Mucosa of descending colon (tissue), 3 donors: Measurements from ENCODE around the gene MEST. TPM values are rescaled to one million over a fixed set of nuclear protein-coding genes. Genes with fewer than 3 reads are reported as not detected.

Experiments used
- ATAC-seq: fragments of 200-7000 bp; cut with Tn5 transposase; one replicate; pipeline ENCODE4 v1.9.1; 2020; ENCODE audit warnings: mild to moderate bottlenecking, moderate library complexity
- DNase-seq, 3 donors: peaks; one replicate each; pipeline ENCODE4 v3.0.0-alpha.2; 2020
- H3K36me3 ChIP-seq: fragments of 200-600 bp; one replicate; pipeline ENCODE4 v1.8.0; 2021; ENCODE audit warnings: low read depth, mild to moderate bottlenecking
- H3K4me1 ChIP-seq: fragments of 200-600 bp; one replicate; pipeline ENCODE4 v1.8.0; 2021; ENCODE audit warnings: low read depth, mild to moderate bottlenecking
- H3K4me3 ChIP-seq: fragments of 200-600 bp; one replicate; pipeline ENCODE4 v1.8.0; 2021; ENCODE audit warnings: mild to moderate bottlenecking
- H3K9me3 ChIP-seq: fragments of 200-600 bp; one replicate; pipeline ENCODE4 v1.8.0; 2021; ENCODE audit warnings: mild to moderate bottlenecking
- intact Hi-C, 2 donors: fragments of 100-400 bp; cut with DNase I in 1 of 2; cut with micrococcal nuclease in 1 of 2; formaldehyde crosslinking; loops; one replicate each; pipeline versions ENCODE4 v1.11.0 to v1.11.1; 2022; cut with DNase I, micrococcal nuclease
- microRNA-seq: library from miRNA; unstranded; fragments of <30 nt; microRNA quantifications from one replicate; pipeline ENCODE4, GENCODE V29; 2019
- total RNA-seq, 3 donors: library from RNA; stranded (reverse); fragmentation: NEBNext Ultra II Directional in 2 of 3; extraction: Animal tissue kit (Norgen Biotek cat#: 25700) in 2 of 3; gene quantifications; one replicate each; pipeline versions ENCODE4 v1.2.1 to v1.2.4, GENCODE V29; 2021 to 2023
- TF ChIP-seq, protein P1 (sequence below): fragments of 200-600 bp; IDR thresholded peaks from one replicate; pipeline ENCODE4 v1.8.0; 2022; ENCODE audit warnings: antibody characterized with exemption, mild to moderate bottlenecking
- donor health status: DM: no; HTN: no; CAD: no; lungs with moderate emphysema.
- donor health status: DM: no; HTN: no; CAD: no.
- donor health status: DM: no; HTN: yes; CAD: no.

The MEST gene
- total RNA-seq, 3 donors from 2014 or later = 31.7 to 61.4 (median 42.6) TPM

DNA sequence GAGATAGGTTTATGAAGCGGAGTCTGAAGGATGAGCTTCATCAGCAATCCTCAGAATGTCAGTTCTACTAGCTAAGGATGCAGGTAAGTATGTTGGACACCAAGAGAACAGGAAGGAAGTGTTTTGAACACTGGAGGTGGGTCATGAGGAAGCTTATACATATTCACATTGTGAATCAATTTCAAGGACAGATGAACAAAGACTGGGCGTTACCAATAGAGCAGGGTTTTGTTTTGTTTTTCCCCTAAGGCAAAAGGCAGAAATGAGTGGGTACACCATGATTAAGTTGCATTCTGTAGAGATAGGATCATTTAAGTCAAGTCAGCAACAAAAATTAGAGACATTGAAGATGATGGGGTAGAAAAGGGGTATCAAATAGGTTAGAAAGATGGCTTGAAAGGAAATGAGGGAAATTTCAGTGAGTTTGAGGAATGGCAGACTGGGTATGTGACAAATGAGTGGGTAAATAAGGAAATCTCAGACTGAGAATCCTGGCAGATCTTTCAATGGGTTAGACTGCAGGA is 51.7 kb downstream of the MEST start:
- ATAC-seq (no peak), DNase-seq (no peak)
- Histone ChIP-seq H3K9me3 (no peaks in the 10 kb centered on the region), H3K4me1 (no peaks in the 10 kb centered on the region), H3K4me3 (no peak overlapping the region), H3K36me3 (no peaks in the 10 kb centered on the region)
- TF ChIP-seq, protein P1, sequence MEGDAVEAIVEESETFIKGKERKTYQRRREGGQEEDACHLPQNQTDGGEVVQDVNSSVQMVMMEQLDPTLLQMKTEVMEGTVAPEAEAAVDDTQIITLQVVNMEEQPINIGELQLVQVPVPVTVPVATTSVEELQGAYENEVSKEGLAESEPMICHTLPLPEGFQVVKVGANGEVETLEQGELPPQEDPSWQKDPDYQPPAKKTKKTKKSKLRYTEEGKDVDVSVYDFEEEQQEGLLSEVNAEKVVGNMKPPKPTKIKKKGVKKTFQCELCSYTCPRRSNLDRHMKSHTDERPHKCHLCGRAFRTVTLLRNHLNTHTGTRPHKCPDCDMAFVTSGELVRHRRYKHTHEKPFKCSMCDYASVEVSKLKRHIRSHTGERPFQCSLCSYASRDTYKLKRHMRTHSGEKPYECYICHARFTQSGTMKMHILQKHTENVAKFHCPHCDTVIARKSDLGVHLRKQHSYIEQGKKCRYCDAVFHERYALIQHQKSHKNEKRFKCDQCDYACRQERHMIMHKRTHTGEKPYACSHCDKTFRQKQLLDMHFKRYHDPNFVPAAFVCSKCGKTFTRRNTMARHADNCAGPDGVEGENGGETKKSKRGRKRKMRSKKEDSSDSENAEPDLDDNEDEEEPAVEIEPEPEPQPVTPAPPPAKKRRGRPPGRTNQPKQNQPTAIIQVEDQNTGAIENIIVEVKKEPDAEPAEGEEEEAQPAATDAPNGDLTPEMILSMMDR = no peak
- intact Hi-C loops = no loop called here

DNA sequence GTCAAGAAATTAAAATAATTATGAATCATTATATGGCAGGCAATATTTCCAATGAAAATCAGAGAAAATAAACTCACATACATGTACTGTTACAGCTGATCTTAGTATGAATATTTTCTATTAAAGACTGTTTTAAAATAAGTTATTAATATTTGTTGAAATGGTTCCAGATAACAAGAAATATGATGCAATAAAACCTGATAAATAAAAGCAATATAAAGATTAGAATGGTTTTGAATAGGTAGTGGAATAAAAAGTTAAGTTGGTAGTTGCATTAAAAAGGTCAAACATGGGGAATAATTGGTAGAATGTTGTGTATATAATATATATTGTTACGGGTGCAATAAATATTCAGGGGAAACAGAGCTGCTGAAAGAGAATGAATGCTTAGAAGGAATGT is 52.5 kb downstream of the MEST start:
- Histone ChIP-seq H3K36me3 (no peaks in the 10 kb centered on the region), H3K4me1 (no peaks in the 10 kb centered on the region), H3K4me3 (no peak overlapping the region), H3K9me3 (no peaks in the 10 kb centered on the region)
- no peak for ATAC-seq
- DNase-seq = no peak
- TF ChIP-seq, protein P1 = no peak
- intact Hi-C loops = no loop called here

DNA sequence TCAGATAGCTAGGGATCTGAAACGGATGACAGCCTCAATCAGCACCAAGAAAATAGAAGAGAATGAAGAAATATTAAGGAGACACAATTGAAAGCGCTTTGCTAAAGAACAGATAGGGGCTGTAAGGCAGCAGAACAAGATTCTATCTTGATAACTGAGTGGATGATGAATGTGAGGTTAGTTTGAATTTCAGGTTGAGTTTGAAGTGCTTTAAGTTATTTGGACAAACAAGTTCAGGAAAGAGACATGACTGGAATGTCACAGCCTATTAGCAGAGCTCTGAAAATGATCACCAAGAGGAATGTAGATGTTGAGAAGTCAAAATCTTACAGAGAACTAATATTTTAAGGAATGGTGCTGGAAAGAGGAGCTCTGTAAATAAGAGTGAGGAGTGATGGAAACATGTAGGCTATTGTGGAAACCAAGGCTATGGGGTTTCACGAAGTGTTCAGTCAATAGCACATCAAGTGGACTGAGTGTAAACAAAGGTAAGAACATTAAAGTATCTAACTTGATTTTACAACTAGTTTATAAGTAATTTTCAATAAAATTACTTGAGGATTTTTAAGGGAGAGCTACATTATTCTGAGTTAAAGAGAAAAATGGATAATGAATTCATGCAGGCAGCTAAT is 61.6 kb downstream of the MEST start:
- Histone ChIP-seq H3K4me3 (no peak overlapping the region), H3K4me1 (no peaks in the 10 kb centered on the region), H3K9me3 (no peaks in the 10 kb centered on the region), H3K36me3 (no peaks in the 10 kb centered on the region)
- ATAC-seq = no peak
- intact Hi-C loops = no loop called here
- DNase-seq = no peak
- TF ChIP-seq, protein P1 = no peak

DNA sequence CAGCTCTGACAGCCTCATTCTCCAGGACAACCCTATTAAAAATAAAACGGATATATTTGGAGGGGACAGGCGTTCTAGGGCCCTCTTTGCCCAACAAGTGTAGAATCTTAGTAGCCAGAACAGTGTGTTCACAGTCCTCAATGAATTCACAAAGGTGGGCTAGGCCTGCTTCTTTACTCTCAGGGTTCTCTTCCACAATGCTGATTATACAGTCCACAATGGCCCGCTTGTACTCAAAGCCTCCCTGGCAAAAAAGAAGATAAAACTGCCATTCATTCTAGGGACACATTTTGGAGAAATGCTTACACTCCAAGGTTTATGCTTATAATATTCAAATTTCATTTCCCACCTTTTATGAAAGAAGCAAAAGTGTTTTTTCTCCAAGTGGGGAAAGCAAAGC is 62.6 kb downstream of the MEST start:
- no peak overlapping the region for H3K4me3 ChIP-seq
- intact Hi-C loops = no loop called here
- no peaks in the 10 kb centered on the region for H3K36me3 ChIP-seq
- DNase-seq (no peak), ATAC-seq (no peak)
- TF ChIP-seq, protein P1 = no peak
- no peaks in the 10 kb centered on the region for H3K9me3 ChIP-seq
- H3K4me1 ChIP-seq = no peaks in the 10 kb centered on the region

Small RNA genes lying within 50 kb of the gene (microRNA-seq; reads per million reads assigned to microRNA genes)
- 927 reads per million, percentile 83 among the genes with 10 or more reads in this experiment for gene MIR335

Other genes starting within 250 kb of the MEST start
- gene CPA2, start 225.2 kb upstream of the MEST start, total RNA-seq = 1 to 10 TPM in 2 of 3 donors, under 1 TPM in 1; 0.22 to 2.6 (median 2.1) TPM
- gene CPA4, start 198.9 kb upstream of the MEST start, total RNA-seq = not detected
- not detected for gene CPA5, start 147.3 kb upstream of the MEST start, total RNA-seq
- gene CPA1, start 111.6 kb upstream of the MEST start, total RNA-seq = not detected
- 1 to 10 TPM; 6.4 to 8.3 (median 6.6) TPM for gene CEP41, start 51.1 kb upstream of the MEST start, total RNA-seq
- 10 to 100 TPM; 13.8 to 20.2 (median 16.2) TPM for gene COPG2, start 176.7 kb downstream of the MEST start, total RNA-seq
- gene TSGA13, start 194.5 kb downstream of the MEST start, total RNA-seq = not detected
- gene KLF14, start 242.1 kb downstream of the MEST start, total RNA-seq = under 1 TPM in 1 of 3 donors, not detected in 2; 0.19 TPM